ENCODE measurements around the gene C14orf119. TPM values are rescaled to one million over a fixed set of nuclear protein-coding genes. Genes with fewer than 3 reads are reported as not detected.

The C14orf119 gene
- total and polyA plus RNA-seq, 9 of the 15 experiments (the other 6 are each of a cell fraction or from before 2014, with no cell fraction given) = 36.7 to 251 (median 51.8) TPM

GRCh38 chr14:23112359-23113178 is 17.3 kb downstream of the C14orf119 start (continued):
- 0 out of 2 replicates have a peak, but pooled peaks have one; percentile 59 for TF ChIP-seq HBP1 (CRISPR knock-in tag; IDR thresholded peaks at IDR 0.05)
- TF ChIP-seq ZNF174 (CRISPR knock-in tag; IDR thresholded peaks at IDR 0.05) = no peak
- TF ChIP-seq CREB1 (IDR thresholded peaks at IDR 0.05) = peak; percentile 71
- peak; percentile 72; the same call in 1 of the 2 replicates for TF ChIP-seq CREB1 (CRISPR knock-in tag; IDR thresholded peaks at IDR 0.05)
- TF ChIP-seq IRF2 (CRISPR knock-in tag; IDR thresholded peaks at IDR 0.05) = no peak
- TF ChIP-seq KDM5B (IDR thresholded peaks at IDR 0.05; ENCODE audit: insufficient replicate concordance, low read depth, low read length) = no peak
- no peak for TF ChIP-seq POLR2AphosphoS2 (IDR thresholded peaks at IDR 0.05; ENCODE audit: low read length)
- peak; percentile 97 for TF ChIP-seq MTA2 (IDR thresholded peaks at IDR 0.05; ENCODE audit: low read depth)
- no peak for TF ChIP-seq KDM4B (IDR thresholded peaks at IDR 0.05; ENCODE audit: borderline replicate concordance in 2 of 2, low read depth in 1 of 2)
- TF ChIP-seq, protein P1, sequence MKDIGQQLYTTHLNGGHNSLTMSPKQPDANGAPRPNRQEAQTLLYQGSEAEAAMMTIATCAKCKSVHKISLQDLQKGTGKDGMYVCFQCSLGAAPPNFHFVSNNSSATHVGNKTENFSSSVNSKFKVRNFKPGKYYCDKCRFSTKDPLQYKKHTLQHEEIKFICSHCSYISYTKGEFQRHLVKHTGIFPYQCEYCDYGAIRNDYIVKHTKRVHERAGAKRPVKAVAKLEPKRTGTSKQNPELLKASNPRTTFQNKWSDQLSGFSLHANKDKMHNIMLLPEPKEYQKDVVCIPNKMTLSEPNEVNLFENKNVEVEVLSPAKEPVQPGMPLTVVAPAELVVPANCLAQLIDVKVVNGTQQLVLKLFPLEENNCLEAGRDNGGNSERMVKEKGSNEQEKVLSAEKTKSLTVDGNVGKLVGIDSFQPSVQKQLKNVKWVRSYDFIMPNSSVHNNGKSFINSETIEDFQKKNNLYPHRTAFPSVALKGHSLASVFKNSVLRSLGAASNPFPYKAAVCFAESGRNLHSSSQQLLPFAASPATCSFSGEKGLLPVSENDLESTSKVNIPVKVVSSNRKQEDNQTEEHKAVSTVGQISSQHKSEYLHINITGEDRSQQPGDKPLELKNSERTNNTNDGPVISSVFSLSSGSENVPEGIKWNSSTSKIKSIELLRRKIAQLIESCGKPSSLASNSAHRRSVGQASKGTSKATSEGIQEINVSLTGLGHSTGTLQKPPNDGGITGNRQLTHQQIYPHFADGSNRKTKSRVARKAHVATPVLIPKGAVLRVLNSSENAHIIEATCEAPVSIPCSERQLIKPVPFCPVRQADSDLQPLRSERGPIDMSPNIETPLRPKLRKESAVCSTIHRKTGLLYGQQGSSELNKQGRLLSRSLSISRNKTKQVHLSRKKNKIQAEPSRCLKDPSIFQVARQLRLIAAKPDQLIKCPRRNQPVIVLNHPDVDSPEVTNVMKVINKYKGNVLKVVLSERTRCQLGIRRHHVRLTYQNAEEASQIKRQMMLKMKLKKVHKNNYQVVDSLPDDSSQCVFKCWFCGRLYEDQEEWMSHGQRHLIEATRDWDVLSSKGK (CRISPR knock-in tag; IDR thresholded peaks at IDR 0.05) = no peak
- TF ChIP-seq RBBP5 (IDR thresholded peaks at IDR 0.05; ENCODE audit: borderline replicate concordance, insufficient read depth, low read length, poor library complexity, severe bottlenecking) = peak; percentile 18
- TF ChIP-seq, protein P2, sequence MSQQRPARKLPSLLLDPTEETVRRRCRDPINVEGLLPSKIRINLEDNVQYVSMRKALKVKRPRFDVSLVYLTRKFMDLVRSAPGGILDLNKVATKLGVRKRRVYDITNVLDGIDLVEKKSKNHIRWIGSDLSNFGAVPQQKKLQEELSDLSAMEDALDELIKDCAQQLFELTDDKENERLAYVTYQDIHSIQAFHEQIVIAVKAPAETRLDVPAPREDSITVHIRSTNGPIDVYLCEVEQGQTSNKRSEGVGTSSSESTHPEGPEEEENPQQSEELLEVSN (IDR thresholded peaks at IDR 0.05; ENCODE audit: borderline replicate concordance in 1 of 2, extremely low read depth in 1 of 2, insufficient read depth in 1 of 2, insufficient read length in 1 of 2, low read depth in 1 of 2, low read length in 1 of 2, poor library complexity in 1 of 2, severe bottlenecking in 1 of 2) = no peak
- no peak for TF ChIP-seq ZNF184 (CRISPR knock-in tag; IDR thresholded peaks at IDR 0.05)
- no peak for TF ChIP-seq ZNF778 (CRISPR knock-in tag; IDR thresholded peaks at IDR 0.05)
- TF ChIP-seq, protein P3, sequence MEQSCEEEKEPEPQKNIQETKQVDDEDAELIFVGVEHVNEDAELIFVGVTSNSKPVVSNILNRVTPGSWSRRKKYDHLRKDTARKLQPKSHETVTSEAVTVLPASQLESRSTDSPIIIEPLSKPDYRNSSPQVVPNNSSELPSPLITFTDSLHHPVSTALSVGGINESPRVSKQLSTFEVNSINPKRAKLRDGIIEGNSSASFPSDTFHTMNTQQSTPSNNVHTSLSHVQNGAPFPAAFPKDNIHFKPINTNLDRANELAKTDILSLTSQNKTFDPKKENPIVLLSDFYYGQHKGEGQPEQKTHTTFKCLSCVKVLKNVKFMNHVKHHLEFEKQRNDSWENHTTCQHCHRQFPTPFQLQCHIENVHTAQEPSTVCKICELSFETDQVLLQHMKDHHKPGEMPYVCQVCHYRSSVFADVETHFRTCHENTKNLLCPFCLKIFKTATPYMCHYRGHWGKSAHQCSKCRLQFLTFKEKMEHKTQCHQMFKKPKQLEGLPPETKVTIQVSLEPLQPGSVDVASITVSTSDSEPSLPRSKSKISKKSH (CRISPR knock-in tag; IDR thresholded peaks at IDR 0.05) = no peak
- no peak for TF ChIP-seq MXD1 (CRISPR knock-in tag; IDR thresholded peaks at IDR 0.05; ENCODE audit: borderline replicate concordance, poor library complexity, severe bottlenecking)
- TF ChIP-seq L3MBTL2 (IDR thresholded peaks at IDR 0.05) = peak; percentile 74

All from K562 (cell line).